GM13977 (cell line): Measurements from ENCODE around the gene LRFN5.

ENCODE experiments used
- DNase-seq: peaks from one replicate; pipeline ENCODE4 v3.0.0; 2012; ENCODE audit warnings: low spot score
- CTCF ChIP-seq: IDR thresholded peaks from 2 replicates; pipeline ENCODE4 v1.5.1; 2012; ENCODE audit warnings: mild to moderate bottlenecking, control low read depth; ENCODE audit not compliant: insufficient read depth; ENCODE audit errors: extremely low read depth, missing control alignments
- in situ Hi-C: fragments of 300-500 bp; cut with MboI; formaldehyde crosslinking; loops from one replicate; pipeline ENCODE4 v1.12.0; 2022; ENCODE audit warnings: low sequenced_read_pairs, low pct_unique_long_range_greater_than_20kb, mixed read lengths, inconsistent platforms; ENCODE audit not compliant: unreplicated experiment

LRFN5 gene

DNA sequence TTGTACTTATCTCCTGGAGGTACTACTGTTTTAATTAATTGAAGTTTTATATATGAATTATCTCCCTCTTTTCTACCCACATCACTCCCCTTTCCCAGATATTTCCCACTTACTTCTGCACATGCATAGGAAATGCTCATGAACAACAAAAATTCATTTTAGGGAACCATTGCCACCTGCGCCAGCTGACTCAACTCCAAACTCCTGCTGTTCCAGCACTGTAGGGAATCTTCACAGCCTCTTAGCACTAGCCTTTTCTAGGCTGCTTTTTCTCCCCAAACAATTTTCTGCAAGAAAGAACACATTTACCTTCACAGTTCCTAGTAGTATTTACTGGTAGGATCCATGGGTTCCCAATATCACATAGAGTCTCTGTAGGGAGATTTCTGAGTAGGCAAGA is 268.4 kb downstream of the LRFN5 start:
- no peak for DNase-seq
- no peak for TF ChIP-seq CTCF

DNA sequence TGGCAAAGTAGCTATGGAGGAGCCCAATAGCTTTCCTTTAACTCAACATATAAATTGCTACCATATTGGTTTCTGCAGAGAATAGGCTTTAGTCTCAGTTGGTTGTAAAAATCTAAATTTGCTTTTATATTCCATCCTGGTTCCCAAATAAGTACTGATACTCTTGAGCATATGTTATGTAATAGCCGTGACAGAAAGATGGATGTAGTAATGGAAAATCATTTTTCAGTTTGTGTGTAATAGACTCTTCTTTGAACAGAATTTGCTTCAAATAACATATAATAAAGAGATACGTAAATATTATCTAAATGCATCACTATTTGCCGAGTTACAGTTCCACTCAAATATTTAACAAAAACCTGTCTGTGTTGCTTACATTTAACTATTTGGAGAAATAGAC is 271.6 kb downstream of the LRFN5 start:
- in situ Hi-C loops: no loop called here
- DNase-seq: no peak
- no peak for TF ChIP-seq CTCF

More for the DNA sequence above, 268.4 kb downstream of the LRFN5 start:
- in situ Hi-C loops: no loop called here

GRCh38 chr14:41891624-41892023 is 284.9 kb downstream of the LRFN5 start:
- TF ChIP-seq CTCF: no peak
- DNase-seq: no peak
- in situ Hi-C loops: no loop called here

DNA sequence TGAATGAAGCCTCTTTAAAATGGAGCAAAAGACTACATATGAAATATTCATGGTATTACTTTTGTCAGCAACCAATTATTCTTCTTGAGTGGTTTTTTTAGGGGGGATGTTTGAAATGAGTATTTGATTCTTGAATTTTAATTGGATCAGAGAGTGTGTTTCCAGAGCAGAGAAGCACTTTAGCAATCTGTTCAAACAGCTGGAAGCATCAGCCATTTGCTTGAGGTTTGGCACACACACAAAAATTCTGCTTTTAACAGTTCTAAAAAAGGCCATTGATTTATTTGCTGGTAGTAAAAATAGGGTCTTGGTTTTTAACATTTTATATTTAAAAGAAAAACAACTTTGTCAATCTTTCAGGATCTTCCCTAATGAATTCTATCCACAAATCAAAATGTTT is 292.7 kb downstream of the LRFN5 start:
- no peak for DNase-seq
- in situ Hi-C loops: no loop called here

GRCh38 chr14:41900644-41901043 is 294.0 kb downstream of the LRFN5 start:
- in situ Hi-C loops: no loop called here
- no peak for DNase-seq

More for the DNA sequence above, 292.7 kb downstream of the LRFN5 start:
- TF ChIP-seq CTCF: no peak

GRCh38 chr14:41901089-41901488 is 294.4 kb downstream of the LRFN5 start:
- TF ChIP-seq CTCF: no peak
- no peak for DNase-seq
- in situ Hi-C loops: no loop called here

More at GRCh38 chr14:41900644-41901043, 294.0 kb downstream of the LRFN5 start:
- TF ChIP-seq CTCF: no peak
